ENCODE measurements around the gene FILIP1.

GRCh38 chr6:75419980-75420379 lies 73.6 kb downstream of the FILIP1 start:
- TF ChIP-seq POLR2AphosphoS2 (conservative IDR thresholded peaks at IDR 0.05; ENCODE audit: low read length) (no peak), CTCF (IDR thresholded peaks at IDR 0.05) (no peak), CHD4 (IDR thresholded peaks at IDR 0.05; ENCODE audit: borderline replicate concordance) (no peak), BHLHE40 (IDR thresholded peaks at IDR 0.05; ENCODE audit: low read depth, low read length) (no peak), POLR2A (IDR thresholded peaks at IDR 0.05; ENCODE audit: low read length) (no peak), MYC (IDR thresholded peaks at IDR 0.05; ENCODE audit: borderline replicate concordance, low read length) (no peak), PHF8 (IDR thresholded peaks at IDR 0.05; ENCODE audit: borderline replicate concordance, low read depth) (no peak)

Measured in A549 (cell line).